CD8-positive, alpha-beta memory T cell (primary cell): Measurements from ENCODE around the gene LYPD4. TPM values are rescaled to one million over a fixed set of nuclear protein-coding genes. Genes with fewer than 3 reads are reported as not detected.
A peak's percentile ranks its signal among the peaks of the same experiment; 100 is the strongest.

ENCODE experiments used
- CTCF ChIA-PET: fragments of 350-600 bp; sonication (Branson Sonifier 250); formaldehyde crosslinking; loops from one replicate; lab custom pipeline; 2021; ENCODE audit warnings: antibody characterized with exemption; lab: Charles Lee
- POLR2A ChIA-PET: fragments of 350-600 bp; sonication (Branson Sonifier 250); formaldehyde crosslinking; loops from one replicate; lab custom pipeline; 2021; ENCODE audit warnings: antibody characterized with exemption; lab: Charles Lee
- DNase-seq, 5 donors: peaks; one replicate each; pipeline versions ENCODE4 v3.0.0 to v3.0.0-alpha.2; 2020 to 2022; ENCODE audit warnings: mixed read lengths in 1 of 5
- H3K27ac ChIP-seq: one replicate; pipeline ENCODE4 v1.7.0; 2013; ENCODE audit warnings: low read depth, mild to moderate bottlenecking, low read length, moderate library complexity
- H3K27me3 ChIP-seq: 2 replicates; pipeline ENCODE4 v1.7.0; 2013; ENCODE audit warnings: low read length, mild to moderate bottlenecking; ENCODE audit not compliant: insufficient read depth, poor library complexity, severe bottlenecking
- H3K36me3 ChIP-seq: 2 replicates; pipeline ENCODE4 v1.7.0; 2013; ENCODE audit warnings: mild to moderate bottlenecking, low read length, moderate library complexity; ENCODE audit not compliant: insufficient read depth
- H3K4me1 ChIP-seq: 2 replicates; pipeline ENCODE4 v1.7.0; 2013; ENCODE audit warnings: mild to moderate bottlenecking, low read length, moderate library complexity; ENCODE audit not compliant: insufficient read depth
- H3K4me3 ChIP-seq: 2 replicates; pipeline ENCODE4 v1.7.0; 2013; ENCODE audit warnings: mild to moderate bottlenecking, low read length
- H3K9me3 ChIP-seq: 2 replicates; pipeline ENCODE4 v1.7.0; 2013; ENCODE audit warnings: mild to moderate bottlenecking, low read length
- H3K27ac Mint-ChIP-seq, 8 donors: one replicate each; pipeline ENCODE4 v1.8.0; 2020 to 2021; ENCODE audit warnings: mixed read lengths in 8 of 8, mild to moderate bottlenecking in 6 of 8, inconsistent platforms in 3 of 8, moderate library complexity in 3 of 8
- H3K27me3 Mint-ChIP-seq, 2 donors: one replicate each; pipeline ENCODE4 v1.8.0; 2020 to 2021; ENCODE audit warnings: mixed read lengths in 2 of 2, mild to moderate bottlenecking in 1 of 2, moderate library complexity in 1 of 2
- H3K36me3 Mint-ChIP-seq, 3 donors: one replicate each; pipeline ENCODE4 v1.8.0; 2020 to 2021; ENCODE audit warnings: mixed read lengths in 3 of 3, inconsistent platforms in 1 of 3, mild to moderate bottlenecking in 1 of 3
- H3K4me1 Mint-ChIP-seq, 3 donors: one replicate each; pipeline ENCODE4 v1.8.0; 2020 to 2021; ENCODE audit warnings: mixed read lengths in 3 of 3, inconsistent platforms in 1 of 3, mild to moderate bottlenecking in 1 of 3
- H3K4me3 Mint-ChIP-seq, 7 donors: one replicate each; pipeline ENCODE4 v1.8.0; 2020 to 2021; ENCODE audit warnings: mixed read lengths in 7 of 7, mild to moderate bottlenecking in 6 of 7, moderate library complexity in 4 of 7, inconsistent platforms in 2 of 7
- H3K9me3 Mint-ChIP-seq, 5 donors: one replicate each; pipeline ENCODE4 v1.8.0; 2020 to 2022; ENCODE audit warnings: mixed read lengths in 5 of 5, mild to moderate bottlenecking in 3 of 5, moderate library complexity in 2 of 5, inconsistent platforms in 1 of 5
- polyA plus RNA-seq: library from polyadenylated mRNA; unstranded; fragments of 300-500 nt; fragmentation: Illumina TruSeq; gene quantifications from one replicate; pipeline ENCODE4 v1.2.3, GENCODE V29; 2021
- total RNA-seq, 2 experiments: library from RNA; stranded (reverse); gene quantifications; one replicate each; pipeline ENCODE4 v1.2.3, GENCODE V29; 2021

LYPD4 gene
- total and polyA plus RNA-seq, 3 experiments from 2014 or later, result not detected

- H3K27ac Mint-ChIP-seq, result peak overlapping the region in 1 of 8 donors; percentile 84
These were observed 23.3 kb downstream of the LYPD4 start for GRCh38 chr19:41821003-41821735.

GRCh38 chr19:41816761-41817160 lies 27.7 kb downstream of the LYPD4 start:
- Mint-ChIP-seq H3K4me3 (no peak overlapping the region), H3K27me3 (peaks cover 12 to 27% of the 10 kb centered on the region in 2 donors), H3K36me3 (peaks cover 0 to 3% (median 0%) of the 10 kb centered on the region in 3 donors), H3K4me1 (peaks cover 0 to 2% (median 0%) of the 10 kb centered on the region in 3 donors), H3K9me3 (peaks cover 0 to 2% (median 0%) of the 10 kb centered on the region in 5 donors), H3K27ac (no peak overlapping the region)
- DNase-seq, result no peak
- ChIA-PET CTCF (interaction anchor here (0.6 to 1.4 kb wide), 2 partner anchors 11 to 21 kb away, joined by 3 to 4 read pairs; no protein-coding TSS in a partner anchor), POLR2A (no interaction called here)
- Histone ChIP-seq H3K4me3 (no peak overlapping the region), H3K4me1 (no peaks in the 10 kb centered on the region), H3K36me3 (no peaks in the 10 kb centered on the region), H3K9me3 (no peaks in the 10 kb centered on the region), H3K27me3 (no peaks in the 10 kb centered on the region), H3K27ac (no peak overlapping the region)

More at GRCh38 chr19:41821003-41821735, 23.3 kb downstream of the LYPD4 start:
- no peaks in the 10 kb centered on the region for H3K4me1 ChIP-seq
- Mint-ChIP-seq H3K4me1 (peaks cover 0 to 2% (median 0%) of the 10 kb centered on the region in 3 donors), H3K27me3 (peaks cover 12 to 28% of the 10 kb centered on the region in 2 donors), H3K36me3 (no peaks in the 10 kb centered on the region), H3K4me3 (no peak overlapping the region), H3K9me3 (no peaks in the 10 kb centered on the region)
- no peak overlapping the region for H3K4me3 ChIP-seq
- no peaks in the 10 kb centered on the region for H3K27me3 ChIP-seq
- CTCF ChIA-PET, result interaction anchor here (1.1 to 1.4 kb wide), 4 partner anchors 12 to 68 kb away, joined by 3 to 8 read pairs (median 4); no protein-coding TSS in a partner anchor
- POLR2A ChIA-PET, result no interaction called here
- H3K36me3 ChIP-seq, result no peaks in the 10 kb centered on the region
- peak in 3 of 5 donors; percentile 15 to 56 (median 27) for DNase-seq
- no peaks in the 10 kb centered on the region for H3K9me3 ChIP-seq
- H3K27ac ChIP-seq, result no peak overlapping the region

DNA sequence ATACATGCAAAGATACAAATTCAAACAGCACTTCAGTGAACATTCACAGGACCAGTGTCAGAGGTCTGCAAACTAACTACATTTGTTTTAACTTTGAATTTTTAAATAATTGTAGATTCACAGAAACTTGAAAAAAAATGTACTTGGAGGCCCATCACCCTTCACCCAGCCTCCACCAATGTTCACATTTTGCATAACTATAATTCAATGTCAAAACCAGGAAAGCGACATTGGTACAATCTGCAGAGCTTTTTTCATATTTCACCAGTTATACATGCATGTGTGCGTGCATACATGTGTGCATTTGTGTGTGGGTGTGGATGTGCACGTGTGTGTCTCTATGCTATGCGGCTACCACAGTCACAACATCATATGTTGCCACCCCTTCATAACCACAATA lies 29.2 kb downstream of the LYPD4 start:
- no peaks in the 10 kb centered on the region for H3K27me3 ChIP-seq
- Mint-ChIP-seq H3K9me3 (peaks cover 0 to 2% (median 0%) of the 10 kb centered on the region in 5 donors), H3K4me3 (no peak overlapping the region), H3K36me3 (peaks cover 0 to 3% (median 0%) of the 10 kb centered on the region in 3 donors), H3K27ac (no peak overlapping the region), H3K4me1 (no peaks in the 10 kb centered on the region), H3K27me3 (peaks cover 6 to 18% of the 10 kb centered on the region in 2 donors)
- no peaks in the 10 kb centered on the region for H3K36me3 ChIP-seq
- CTCF ChIA-PET, result no interaction called here
- H3K9me3 ChIP-seq, result no peaks in the 10 kb centered on the region
- POLR2A ChIA-PET, result no interaction called here
- H3K4me3 ChIP-seq, result no peak overlapping the region
- H3K4me1 ChIP-seq, result no peaks in the 10 kb centered on the region
- no peak overlapping the region for H3K27ac ChIP-seq
- DNase-seq, result no peak

DNA sequence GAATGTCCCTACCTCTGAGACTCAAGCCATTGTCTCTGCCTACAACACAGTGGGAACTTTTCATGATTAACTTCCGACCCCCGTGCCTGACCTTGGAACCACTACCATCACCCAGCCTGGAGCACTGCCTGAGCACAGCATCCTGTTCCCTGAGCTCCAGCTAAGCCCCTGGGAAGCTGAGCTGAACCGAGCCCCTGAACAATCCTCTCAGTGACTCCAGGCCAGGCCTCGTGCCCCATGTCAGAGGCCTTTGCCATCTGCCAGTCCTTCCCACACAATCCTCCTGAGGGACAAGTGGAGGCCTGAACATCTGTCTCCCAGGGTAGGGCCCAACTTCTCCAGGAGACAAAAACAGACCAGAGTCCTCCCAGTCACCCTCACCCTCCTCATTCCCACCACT lies 30.6 kb downstream of the LYPD4 start:
- no peak for DNase-seq
- Histone ChIP-seq H3K4me3 (no peak overlapping the region), H3K27ac (no peak overlapping the region), H3K36me3 (no peaks in the 10 kb centered on the region), H3K9me3 (no peaks in the 10 kb centered on the region), H3K27me3 (no peaks in the 10 kb centered on the region), H3K4me1 (no peaks in the 10 kb centered on the region)
- Mint-ChIP-seq H3K9me3 (peaks cover 0 to 2% (median 0%) of the 10 kb centered on the region in 5 donors), H3K27ac (no peak overlapping the region), H3K36me3 (peaks cover 0 to 3% (median 0%) of the 10 kb centered on the region in 3 donors), H3K4me1 (no peaks in the 10 kb centered on the region), H3K27me3 (peaks cover 6 to 22% of the 10 kb centered on the region in 2 donors), H3K4me3 (no peak overlapping the region)
- ChIA-PET CTCF (no interaction called here), POLR2A (no interaction called here)

DNA sequence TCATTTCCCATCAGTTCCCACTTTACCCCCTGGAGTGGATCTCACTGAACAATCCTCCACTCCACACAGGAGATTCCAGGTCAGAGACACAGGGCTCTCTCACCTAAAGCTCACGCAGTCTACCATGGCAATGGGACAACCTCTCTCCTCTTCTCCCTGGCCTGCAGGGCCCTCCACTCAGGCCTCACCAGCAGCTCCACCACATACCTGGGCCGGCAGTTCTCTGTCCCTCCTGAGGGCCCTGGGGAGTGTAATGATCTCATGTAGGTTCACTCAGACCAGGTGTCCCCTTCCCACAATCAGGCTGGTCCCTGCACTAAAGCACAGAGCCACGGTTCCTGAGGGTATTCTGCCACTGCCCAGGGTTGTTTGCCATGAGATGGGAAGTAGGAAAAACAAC lies 32.5 kb downstream of the LYPD4 start:
- H3K27ac ChIP-seq, result no peak overlapping the region
- ChIA-PET POLR2A (no interaction called here), CTCF (interaction anchor here (1.6 kb wide), 1 partner anchor 17 kb away, joined by 6 read pairs; no protein-coding TSS in a partner anchor)
- H3K9me3 Mint-ChIP-seq, result peaks cover 0 to 2% (median 0%) of the 10 kb centered on the region in 5 donors
- no peaks in the 10 kb centered on the region for H3K36me3 ChIP-seq
- peaks cover 7 to 27% of the 10 kb centered on the region in 2 donors for H3K27me3 Mint-ChIP-seq
- H3K4me3 Mint-ChIP-seq, result no peak overlapping the region
- H3K36me3 Mint-ChIP-seq, result peaks cover 0 to 3% (median 1%) of the 10 kb centered on the region in 3 donors
- no peaks in the 10 kb centered on the region for H3K27me3 ChIP-seq
- no peak for DNase-seq
- no peak overlapping the region for H3K4me3 ChIP-seq
- H3K27ac Mint-ChIP-seq, result no peak overlapping the region
- no peaks in the 10 kb centered on the region for H3K9me3 ChIP-seq
- H3K4me1 Mint-ChIP-seq, result no peaks in the 10 kb centered on the region
- H3K4me1 ChIP-seq, result no peaks in the 10 kb centered on the region

GRCh38 chr19:41811036-41811435 lies 33.4 kb downstream of the LYPD4 start:
- Mint-ChIP-seq H3K27ac (no peak overlapping the region), H3K27me3 (peaks cover 7 to 27% of the 10 kb centered on the region in 2 donors), H3K4me1 (no peaks in the 10 kb centered on the region), H3K36me3 (peaks cover 0 to 3% (median 1%) of the 10 kb centered on the region in 3 donors), H3K9me3 (peaks cover 0 to 2% (median 0%) of the 10 kb centered on the region in 5 donors), H3K4me3 (no peak overlapping the region)
- ChIA-PET POLR2A (no interaction called here), CTCF (interaction anchor here (1.4 to 1.6 kb wide), 2 partner anchors 16 to 18 kb away, joined by 3 to 6 read pairs; no protein-coding TSS in a partner anchor)
- DNase-seq, result no peak
- no peak overlapping the region for H3K27ac ChIP-seq
- no peak overlapping the region for H3K4me3 ChIP-seq
- no peaks in the 10 kb centered on the region for H3K36me3 ChIP-seq
- no peaks in the 10 kb centered on the region for H3K4me1 ChIP-seq
- H3K9me3 ChIP-seq, result no peaks in the 10 kb centered on the region
- no peaks in the 10 kb centered on the region for H3K27me3 ChIP-seq

- H3K36me3 ChIP-seq, result no peaks in the 10 kb centered on the region
- DNase-seq, result no peak
- ChIA-PET CTCF (interaction anchor here (1.4 to 1.6 kb wide), 2 partner anchors 15 to 17 kb away, joined by 3 to 6 read pairs; no protein-coding TSS in a partner anchor), POLR2A (no interaction called here)
- no peaks in the 10 kb centered on the region for H3K27me3 ChIP-seq
- H3K27me3 Mint-ChIP-seq, result peaks cover 7 to 31% of the 10 kb centered on the region in 2 donors
- H3K9me3 Mint-ChIP-seq, result peaks cover 0 to 2% (median 0%) of the 10 kb centered on the region in 5 donors
- H3K4me3 ChIP-seq, result no peak overlapping the region
- no peaks in the 10 kb centered on the region for H3K9me3 ChIP-seq
- H3K4me1 Mint-ChIP-seq, result no peaks in the 10 kb centered on the region
- no peak overlapping the region for H3K27ac Mint-ChIP-seq
- peaks cover 0 to 3% (median 1%) of the 10 kb centered on the region in 3 donors for H3K36me3 Mint-ChIP-seq
- no peaks in the 10 kb centered on the region for H3K4me1 ChIP-seq
- no peak overlapping the region for H3K27ac ChIP-seq
- H3K4me3 Mint-ChIP-seq, result no peak overlapping the region
These were observed 34.2 kb downstream of the LYPD4 start for GRCh38 chr19:41810301-41810700.
